CD4-positive, alpha-beta T cell (primary cell): ENCODE measurements around the gene ATXN7L3. TPM values are rescaled to one million over a fixed set of nuclear protein-coding genes. Genes with fewer than 3 reads are reported as not detected.

ENCODE experiments used
- ATAC-seq: fragments of 200-7000 bp; cut with Tn5 transposase; one replicate; pipeline ENCODE4 v1.10.0; 2022; ENCODE audit warnings: mild to moderate bottlenecking; ENCODE audit not compliant: poor library complexity
- CTCF ChIA-PET: fragments of 350-600 bp; sonication (Branson Sonifier 250); formaldehyde crosslinking; loops from one replicate; lab custom pipeline; 2021; ENCODE audit warnings: antibody characterized with exemption, inconsistent platforms; lab: Charles Lee
- POLR2A ChIA-PET: fragments of 350-600 bp; sonication (Branson Sonifier 250); formaldehyde crosslinking; loops from one replicate; lab custom pipeline; 2021; ENCODE audit warnings: antibody characterized with exemption, inconsistent platforms; lab: Charles Lee
- DNase-seq, 14 experiments: peaks; one replicate each; pipeline ENCODE4 v3.0.0-alpha.2; 2013 to 2020; ENCODE audit warnings: mixed read lengths in 2 of 14
- H3K27ac ChIP-seq, 2 donors: one replicate each; pipeline versions ENCODE4 v1.5.1 to v1.7.0; 2013; ENCODE audit warnings: low read length in 2 of 2, low read depth in 1 of 2, mild to moderate bottlenecking in 1 of 2
- H3K27me3 ChIP-seq, 2 experiments: 1 replicate in 1 of 2; 2 replicates in 1 of 2; pipeline versions ENCODE4 v1.6.1 to v1.7.0; 2013; ENCODE audit warnings: low read length in 2 of 2, control low read depth in 1 of 2, mild to moderate bottlenecking in 1 of 2, moderate library complexity in 1 of 2; ENCODE audit not compliant: insufficient read depth in 2 of 2, control insufficient read depth in 1 of 2
- H3K36me3 ChIP-seq: one replicate; pipeline ENCODE4 v1.6.1; 2013; ENCODE audit warnings: low read length, control low read depth; ENCODE audit not compliant: insufficient read depth
- H3K4me1 ChIP-seq: one replicate; pipeline ENCODE4 v1.6.1; 2013; ENCODE audit warnings: low read length, control low read depth; ENCODE audit not compliant: insufficient read depth
- H3K4me3 ChIP-seq: one replicate; pipeline ENCODE4 v1.5.1; 2013; ENCODE audit warnings: mild to moderate bottlenecking, low read length, moderate library complexity
- H3K9me3 ChIP-seq, 2 experiments: 1 replicate in 1 of 2; 2 replicates in 1 of 2; pipeline versions ENCODE4 v1.6.1 to v1.7.0; 2013; ENCODE audit warnings: low read length in 2 of 2, mild to moderate bottlenecking in 2 of 2, control low read depth in 1 of 2, moderate library complexity in 1 of 2; ENCODE audit not compliant: control insufficient read depth in 1 of 2, insufficient read depth in 1 of 2
- H3K27ac Mint-ChIP-seq: one replicate; pipeline ENCODE4 v1.8.0; 2020; ENCODE audit warnings: mixed read lengths
- H3K27me3 Mint-ChIP-seq: one replicate; pipeline ENCODE4 v1.8.0; 2021; ENCODE audit warnings: mixed read lengths
- H3K36me3 Mint-ChIP-seq: one replicate; pipeline ENCODE4 v1.8.0; 2021; ENCODE audit warnings: low read depth, mixed read lengths
- H3K4me1 Mint-ChIP-seq: one replicate; pipeline ENCODE4 v1.8.0; 2021; ENCODE audit warnings: low read depth, mixed read lengths
- H3K4me3 Mint-ChIP-seq: one replicate; pipeline ENCODE4 v1.8.0; 2020; ENCODE audit warnings: mild to moderate bottlenecking, mixed read lengths
- H3K9me3 Mint-ChIP-seq: one replicate; pipeline ENCODE4 v1.8.0; 2020; ENCODE audit warnings: mixed read lengths
- CTCF ChIP-seq: fragments of 200-600 bp; IDR thresholded peaks from one replicate; pipeline ENCODE4 v1.8.0; 2022; ENCODE audit warnings: antibody characterized with exemption, mild to moderate bottlenecking
- intact Hi-C, 2 experiments: fragments of 100-400 bp; cut with DNase I in 1 of 2; cut with micrococcal nuclease in 1 of 2; formaldehyde crosslinking; loops; one replicate each; pipeline versions ENCODE4 v1.15.1 to v1.9.0; 2023 to 2025; cut with DNase I, micrococcal nuclease
- total RNA-seq, 174 experiments: library from RNA in 2 of 174; stranded (reverse) in 2 of 174; gene quantifications; one replicate each; pipeline ENCODE4 v1.2.3 and lab custom pipeline; 2021 to 2026

The ATXN7L3 gene
- total RNA-seq, 2 experiments from 2014 or later: 85.2 to 99.2 TPM

- no peaks in the 10 kb centered on the region for H3K9me3 ChIP-seq
- DNase-seq (peak in 12 of 14 experiments; percentile 51 to 91 (median 69)), ATAC-seq (peak; percentile 51)
- H3K27ac ChIP-seq: peak overlapping the region in 1 of 2 donors; percentile 77
- no peaks in the 10 kb centered on the region for H3K27me3 ChIP-seq
- no peak overlapping the region for H3K27ac Mint-ChIP-seq
- H3K36me3 ChIP-seq: peaks cover 22% of the 10 kb centered on the region
- H3K27me3 Mint-ChIP-seq: no peaks in the 10 kb centered on the region
- POLR2A ChIA-PET: interaction anchor here (0.8 to 10.5 kb wide), 13 partner anchors 8 to 933 kb away, joined by 3 to 181 read pairs (median 34); partner anchors contain the start of genes ATXN7L3, GRN, HDAC5 and HEXIM1
- CTCF ChIA-PET: interaction anchor here (0.6 to 2.5 kb wide), 8 partner anchors 9 to 126 kb away, joined by 3 to 30 read pairs (median 4); partner anchors contain the start of genes GRN, SLC25A39 and TMUB2
- peaks cover 52% of the 10 kb centered on the region for H3K4me1 Mint-ChIP-seq
- peak; percentile 0 for TF ChIP-seq CTCF
- H3K4me1 ChIP-seq: peaks cover 57% of the 10 kb centered on the region
- intact Hi-C loops: loop anchor here in 1 of 2 experiments (2.0 kb wide), 1 partner anchor 20 kb away; the partner anchor contains the start of gene ATXN7L3
- H3K9me3 Mint-ChIP-seq: no peaks in the 10 kb centered on the region
- H3K4me3 Mint-ChIP-seq: peak overlapping the region; percentile 45
- H3K4me3 ChIP-seq: peak overlapping the region; percentile 22
- H3K36me3 Mint-ChIP-seq: peaks cover 59% of the 10 kb centered on the region
These were observed 19.5 kb upstream of the ATXN7L3 start for GRCh38 chr17:44219108-44219615.

- DNase-seq (peak; percentile 77 to 96 (median 88)), ATAC-seq (peak; percentile 41)
- Histone ChIP-seq H3K36me3 (peaks cover 29% of the 10 kb centered on the region), H3K27ac (peak overlapping the region; percentile 62 to 66), H3K27me3 (no peaks in the 10 kb centered on the region), H3K4me1 (peaks cover 64% of the 10 kb centered on the region), H3K4me3 (peak overlapping the region; percentile 71), H3K9me3 (no peaks in the 10 kb centered on the region)
- CTCF ChIA-PET: interaction anchor here (0.8 to 2.5 kb wide), 11 partner anchors 9 to 133 kb away, joined by 3 to 30 read pairs (median 7); partner anchors contain the start of genes GRN, HDAC5, SLC25A39 and TMUB2
- peaks cover 58% of the 10 kb centered on the region for H3K4me1 Mint-ChIP-seq
- TF ChIP-seq CTCF: peak; percentile 76
- H3K36me3 Mint-ChIP-seq: peaks cover 65% of the 10 kb centered on the region
- no peaks in the 10 kb centered on the region for H3K27me3 Mint-ChIP-seq
- intact Hi-C loops: loop anchor here (1.0 to 2.0 kb wide), 2 partner anchors 8 to 20 kb away; partner anchors contain the start of gene ATXN7L3 (in 1 of the 2)
- peak overlapping the region; percentile 86 for H3K27ac Mint-ChIP-seq
- no peaks in the 10 kb centered on the region for H3K9me3 Mint-ChIP-seq
- H3K4me3 Mint-ChIP-seq: peak overlapping the region; percentile 84
- POLR2A ChIA-PET: interaction anchor here (0.6 to 10.5 kb wide), 13 partner anchors 7 to 136 kb away, joined by 3 to 181 read pairs (median 34); partner anchors contain the start of genes ATXN7L3, GRN, HDAC5 and RUNDC3A
These were observed 18.8 kb upstream of the ATXN7L3 start for GRCh38 chr17:44218344-44219107.

DNA sequence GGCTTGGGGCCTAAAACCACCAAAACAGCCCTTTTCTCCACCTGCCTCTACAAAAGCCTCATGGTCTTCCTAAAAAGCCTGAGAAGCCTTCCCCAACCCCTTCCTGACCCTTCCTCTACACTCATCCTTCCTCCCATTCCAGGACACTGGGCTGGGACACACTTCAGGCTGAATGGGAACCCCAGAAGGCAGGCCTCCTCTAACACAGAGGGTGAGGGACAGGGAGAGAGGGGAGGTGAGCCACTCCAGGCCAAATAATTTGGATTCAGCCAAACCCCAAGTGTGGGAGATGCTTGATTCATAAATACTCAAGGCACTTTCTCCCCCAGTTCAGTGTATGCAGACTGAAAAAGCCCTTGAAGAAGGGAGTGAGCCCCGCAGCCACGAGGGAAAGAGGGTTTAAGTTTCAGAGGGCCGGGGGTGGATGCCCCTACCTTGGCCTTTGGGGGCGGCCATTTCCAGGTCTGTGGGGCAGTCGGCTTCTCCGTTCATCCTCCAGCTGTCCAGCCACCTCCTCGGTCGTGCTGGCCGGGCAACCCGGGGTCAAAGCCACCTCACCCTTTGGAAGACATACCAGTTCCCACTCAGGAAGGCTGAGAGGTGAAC, 18.2 kb upstream of the ATXN7L3 start:
- H3K4me1 ChIP-seq: peaks cover 69% of the 10 kb centered on the region
- H3K9me3 Mint-ChIP-seq: no peaks in the 10 kb centered on the region
- peak overlapping the region; percentile 86 for H3K27ac Mint-ChIP-seq
- H3K27ac ChIP-seq: peak overlapping the region; percentile 62 to 66
- H3K36me3 Mint-ChIP-seq: peaks cover 72% of the 10 kb centered on the region
- POLR2A ChIA-PET: interaction anchor here (0.6 to 10.5 kb wide), 13 partner anchors 7 to 137 kb away, joined by 3 to 181 read pairs (median 35); partner anchors contain the start of genes ATXN7L3, HDAC5, RUNDC3A and SLC25A39
- no peaks in the 10 kb centered on the region for H3K27me3 ChIP-seq
- DNase-seq (no peak), ATAC-seq (no peak)
- peaks cover 35% of the 10 kb centered on the region for H3K36me3 ChIP-seq
- intact Hi-C loops: loop anchor here (1.0 to 2.0 kb wide), 2 partner anchors 8 to 19 kb away; partner anchors contain the start of gene ATXN7L3 (in 1 of the 2)
- peaks cover 62% of the 10 kb centered on the region for H3K4me1 Mint-ChIP-seq
- H3K4me3 ChIP-seq: peak overlapping the region; percentile 71
- H3K27me3 Mint-ChIP-seq: no peaks in the 10 kb centered on the region
- CTCF ChIA-PET: interaction anchor here (0.8 to 2.5 kb wide), 11 partner anchors 8 to 132 kb away, joined by 3 to 30 read pairs (median 7); partner anchors contain the start of genes GRN, HDAC5, SLC25A39 and TMUB2
- peak overlapping the region; percentile 84 for H3K4me3 Mint-ChIP-seq
- H3K9me3 ChIP-seq: no peaks in the 10 kb centered on the region
- TF ChIP-seq CTCF: no peak
